ENCODE measurements around the gene GOLIM4. TPM values are rescaled to one million over a fixed set of nuclear protein-coding genes. Genes with fewer than 3 reads are reported as not detected.
A peak's percentile ranks its signal among the peaks of the same experiment; 100 is the strongest.

GOLIM4 gene
- total RNA-seq, 2 experiments from 2014 or later = 1.4 to 1.5 TPM

DNA sequence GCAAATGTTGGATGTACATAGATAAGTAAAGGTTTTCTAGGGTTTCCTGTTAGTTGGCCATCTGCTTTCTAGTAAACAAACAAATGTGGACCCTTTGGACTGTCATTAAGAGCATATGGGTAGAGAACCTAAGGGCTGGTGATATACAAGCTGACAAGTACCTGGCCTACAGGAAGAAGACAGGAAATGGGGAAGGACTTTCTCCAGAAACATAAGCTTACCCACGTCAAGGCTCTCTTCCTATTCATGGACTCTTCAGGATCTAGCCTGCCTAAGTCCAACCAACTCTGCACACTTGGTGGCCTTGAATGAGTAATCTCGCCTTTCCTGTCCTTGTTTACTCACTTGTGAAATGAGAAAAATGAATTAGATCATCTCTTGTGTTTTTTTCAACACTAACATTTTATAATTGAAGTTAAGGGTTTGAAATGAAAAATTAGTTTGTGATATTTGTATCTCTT lies 22.2 kb upstream of the GOLIM4 start:
- DNase-seq = no peak
- no peaks in the 10 kb centered on the region for H3K27me3 Mint-ChIP-seq
- intact Hi-C loops (cut with micrococcal nuclease) = no loop called here
- POLR2A ChIA-PET = no interaction called here
- no peaks in the 10 kb centered on the region for H3K36me3 Mint-ChIP-seq
- no peaks in the 10 kb centered on the region for H3K4me1 Mint-ChIP-seq (ENCODE audit: low read depth)
- no peaks in the 10 kb centered on the region for H3K9me3 Mint-ChIP-seq
- H3K4me3 Mint-ChIP-seq = no peak overlapping the region
- CTCF ChIA-PET = no interaction called here
- no peak overlapping the region for H3K27ac Mint-ChIP-seq

DNA sequence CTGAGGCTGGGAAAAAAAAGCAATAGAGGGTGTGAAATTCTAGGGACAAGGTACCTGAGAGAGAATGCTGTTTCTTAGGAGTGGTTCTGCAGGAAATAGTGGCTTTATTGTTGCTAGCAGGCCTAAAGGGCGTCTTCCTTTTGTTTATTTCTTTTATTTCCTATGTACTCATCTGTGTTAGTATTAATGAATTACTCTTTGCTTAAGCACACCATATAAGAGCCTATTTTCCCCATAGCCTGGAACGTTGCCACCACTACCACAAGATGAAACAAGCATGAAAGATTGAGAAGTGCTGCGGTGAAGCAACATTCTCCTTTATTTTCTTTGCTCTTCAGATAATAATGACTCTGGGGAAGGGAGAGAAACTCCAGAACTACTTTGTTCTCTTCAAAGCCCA lies 21.3 kb upstream of the GOLIM4 start:
- DNase-seq = no peak
- ChIA-PET POLR2A (no interaction called here), CTCF (no interaction called here)
- Mint-ChIP-seq H3K27me3 (no peaks in the 10 kb centered on the region), H3K9me3 (no peaks in the 10 kb centered on the region), H3K4me3 (no peak overlapping the region), H3K4me1 (ENCODE audit: low read depth) (no peaks in the 10 kb centered on the region), H3K36me3 (no peaks in the 10 kb centered on the region), H3K27ac (no peak overlapping the region)
- intact Hi-C loops (cut with micrococcal nuclease) = no loop called here

DNA sequence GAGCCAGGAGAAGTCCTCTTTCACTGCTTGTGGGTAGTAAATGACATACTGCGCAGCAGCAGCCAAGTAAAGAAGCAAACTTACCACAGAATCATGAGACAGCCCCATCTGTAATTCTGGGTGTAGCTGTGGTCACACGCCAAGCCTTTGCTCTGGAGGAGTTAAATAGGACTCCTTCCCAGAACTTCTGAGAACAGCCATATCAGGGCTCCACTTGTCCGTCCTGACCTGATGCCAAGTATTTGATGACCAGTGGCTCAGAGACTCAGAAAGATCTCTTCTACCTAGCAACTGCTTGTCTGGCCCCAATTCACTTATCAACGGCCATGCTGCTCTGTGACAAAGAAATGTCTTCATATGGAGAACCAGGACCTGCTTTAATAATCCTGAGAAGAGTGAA lies 20.6 kb upstream of the GOLIM4 start:
- Mint-ChIP-seq H3K27me3 (no peaks in the 10 kb centered on the region), H3K36me3 (no peaks in the 10 kb centered on the region), H3K27ac (no peak overlapping the region), H3K4me1 (ENCODE audit: low read depth) (no peaks in the 10 kb centered on the region), H3K9me3 (no peaks in the 10 kb centered on the region), H3K4me3 (no peak overlapping the region)
- intact Hi-C loops (cut with micrococcal nuclease) = no loop called here
- ChIA-PET CTCF (no interaction called here), POLR2A (no interaction called here)
- DNase-seq = no peak

DNA sequence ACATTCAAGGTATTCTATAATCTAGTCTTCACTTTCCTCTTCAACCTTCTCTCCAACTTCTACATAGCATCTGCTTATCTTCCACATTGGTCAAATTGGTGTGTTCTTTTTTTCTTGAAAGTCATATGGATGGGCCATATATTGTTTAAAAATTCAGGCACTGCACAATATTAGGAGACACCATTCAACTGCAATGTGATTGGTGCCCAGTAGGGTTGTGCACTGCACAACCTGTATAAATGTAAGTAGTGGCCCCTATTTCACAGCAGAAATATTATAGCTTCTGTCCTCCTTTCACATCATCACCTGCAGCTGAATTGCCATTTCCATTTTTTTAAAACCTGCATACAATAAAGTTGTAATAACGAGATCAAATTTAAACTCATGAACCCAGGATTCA lies 18.1 kb upstream of the GOLIM4 start:
- CTCF ChIA-PET = no interaction called here

DNA sequence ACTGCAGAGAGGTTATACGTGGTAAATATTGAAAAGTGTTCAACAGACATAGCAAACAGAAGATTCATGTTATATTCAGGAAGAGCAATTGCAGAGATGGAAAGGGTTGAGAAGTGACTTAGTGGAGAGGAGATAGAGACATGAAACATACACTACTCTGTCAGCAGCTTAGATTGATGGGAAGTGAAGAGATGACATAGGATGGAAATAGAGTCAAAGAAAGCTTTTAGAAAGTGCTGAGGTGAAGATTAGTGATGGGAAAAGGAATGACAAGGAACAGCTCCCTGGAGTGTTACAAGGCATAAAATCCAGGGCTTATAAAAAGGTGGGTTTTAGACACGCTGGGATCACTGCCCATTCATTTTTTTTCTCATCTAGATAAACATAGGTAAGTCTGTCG lies 17.2 kb upstream of the GOLIM4 start:
- POLR2A ChIA-PET = no interaction called here
- Mint-ChIP-seq H3K27me3 (no peaks in the 10 kb centered on the region), H3K4me1 (ENCODE audit: low read depth) (no peaks in the 10 kb centered on the region), H3K4me3 (no peak overlapping the region), H3K27ac (no peak overlapping the region), H3K36me3 (no peaks in the 10 kb centered on the region), H3K9me3 (no peaks in the 10 kb centered on the region)
- intact Hi-C loops (cut with micrococcal nuclease) = no loop called here
- CTCF ChIA-PET = no interaction called here
- DNase-seq = no peak

More for the DNA sequence above, 18.1 kb upstream of the GOLIM4 start:
- Mint-ChIP-seq H3K4me1 (ENCODE audit: low read depth) (no peaks in the 10 kb centered on the region), H3K27ac (no peak overlapping the region), H3K36me3 (no peaks in the 10 kb centered on the region), H3K27me3 (no peaks in the 10 kb centered on the region), H3K4me3 (no peak overlapping the region), H3K9me3 (no peaks in the 10 kb centered on the region)
- POLR2A ChIA-PET = no interaction called here
- intact Hi-C loops (cut with micrococcal nuclease) = no loop called here
- no peak for DNase-seq

DNA sequence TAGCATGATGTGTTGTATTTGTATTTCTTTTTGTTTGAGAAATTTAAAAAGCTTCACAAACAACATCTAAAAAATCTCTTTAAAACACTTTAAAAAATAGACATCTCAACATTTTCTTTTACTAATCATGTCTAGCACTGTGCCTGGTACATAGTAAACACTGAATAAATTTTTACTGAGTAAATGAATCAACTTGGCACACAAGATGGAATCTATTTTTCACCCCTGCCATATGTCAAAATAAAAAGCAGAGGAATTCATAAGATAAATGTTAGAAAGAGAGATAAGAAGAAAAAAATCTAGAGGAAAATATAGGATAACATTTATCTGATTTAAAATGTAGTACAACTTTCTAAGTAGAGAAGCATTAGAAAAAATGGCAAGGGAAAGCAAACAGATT lies 8.6 kb upstream of the GOLIM4 start:
- CTCF ChIA-PET = no interaction called here
- Mint-ChIP-seq H3K27ac (no peak overlapping the region), H3K36me3 (no peaks in the 10 kb centered on the region), H3K4me1 (ENCODE audit: low read depth) (no peaks in the 10 kb centered on the region), H3K4me3 (no peak overlapping the region), H3K9me3 (peaks cover 4% of the 10 kb centered on the region), H3K27me3 (peaks cover 2% of the 10 kb centered on the region)
- POLR2A ChIA-PET = no interaction called here
- no peak for DNase-seq
- intact Hi-C loops (cut with micrococcal nuclease) = no loop called here

DNA sequence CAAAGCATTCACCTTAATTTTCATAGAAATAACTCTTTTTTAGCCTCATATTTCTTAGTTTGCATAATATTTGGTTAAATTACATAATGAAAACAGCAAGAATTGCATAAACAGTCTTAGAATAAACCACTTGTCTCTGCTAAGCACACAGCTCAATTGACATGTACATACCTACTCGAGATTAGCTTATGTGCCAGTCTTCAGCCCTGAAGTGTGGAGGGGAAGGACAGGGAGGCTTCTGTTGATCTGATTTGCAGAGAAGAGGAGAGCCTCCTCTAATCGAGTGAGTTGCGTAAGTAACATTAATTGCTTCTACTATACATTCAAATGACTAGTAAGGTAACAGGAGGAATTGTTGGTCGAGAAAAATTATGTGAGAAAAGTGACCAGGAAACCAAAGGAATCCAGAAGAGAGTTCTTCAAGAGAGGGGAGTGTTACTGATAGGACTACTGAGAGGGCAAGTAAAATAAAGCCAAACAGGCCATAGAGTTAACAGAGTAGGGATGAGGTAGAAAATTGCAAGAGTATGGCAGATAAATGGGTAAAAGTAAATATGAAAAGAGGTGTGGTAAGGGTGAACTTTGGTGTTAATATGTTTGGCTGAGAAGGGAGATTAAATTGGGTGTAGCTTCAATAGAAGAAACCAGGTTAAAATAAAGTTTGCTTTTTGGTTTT lies 7.1 kb upstream of the GOLIM4 start:
- H3K4me1 Mint-ChIP-seq (ENCODE audit: low read depth) = no peaks in the 10 kb centered on the region
- intact Hi-C loops (cut with micrococcal nuclease) = no loop called here
- no peak for DNase-seq

DNA sequence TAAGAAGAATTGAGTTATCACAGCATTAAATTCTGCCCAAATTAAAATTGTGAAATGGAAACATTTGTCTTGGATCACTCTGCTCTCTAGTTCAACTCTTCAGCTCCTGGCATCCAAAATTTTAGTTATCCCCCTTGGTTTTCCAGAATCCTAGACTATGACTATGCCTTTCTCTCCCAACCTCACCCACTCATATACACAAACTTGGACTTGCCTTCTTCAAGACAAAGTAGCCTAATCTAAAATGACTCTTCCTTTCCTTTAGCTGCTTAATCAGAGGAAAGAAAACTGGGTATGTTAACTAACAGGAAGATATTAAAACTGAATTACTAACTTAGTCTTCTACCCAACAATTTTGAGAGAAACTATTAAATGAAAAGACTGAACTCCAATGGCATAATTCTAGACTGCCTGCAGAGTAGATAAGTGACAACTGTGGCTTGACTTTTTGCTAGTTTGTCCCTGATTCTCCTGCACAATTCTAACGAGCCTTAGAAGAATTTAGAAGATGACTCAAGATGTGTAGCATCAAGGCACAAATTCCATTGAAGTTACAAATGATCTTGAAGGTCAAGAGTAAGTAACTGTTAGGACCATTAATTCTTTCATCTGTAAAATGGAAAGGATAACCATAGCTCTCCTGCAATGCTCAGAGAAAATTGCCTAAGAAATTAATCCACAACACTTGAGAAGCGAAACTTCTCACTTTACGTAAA lies 5.2 kb upstream of the GOLIM4 start:
- peaks cover 16% of the 10 kb centered on the region for H3K27me3 Mint-ChIP-seq
- no peak overlapping the region for H3K4me3 Mint-ChIP-seq
- DNase-seq = no peak
- ChIA-PET CTCF (no interaction called here), POLR2A (no interaction called here)
- no peaks in the 10 kb centered on the region for H3K36me3 Mint-ChIP-seq
- intact Hi-C loops (cut with micrococcal nuclease) = no loop called here
- peaks cover 5% of the 10 kb centered on the region for H3K4me1 Mint-ChIP-seq (ENCODE audit: low read depth)
- no peak overlapping the region for H3K27ac Mint-ChIP-seq
- no peaks in the 10 kb centered on the region for H3K9me3 Mint-ChIP-seq

More for the DNA sequence above, 7.1 kb upstream of the GOLIM4 start:
- ChIA-PET CTCF (no interaction called here), POLR2A (no interaction called here)
- Mint-ChIP-seq H3K27me3 (peaks cover 6% of the 10 kb centered on the region), H3K36me3 (no peaks in the 10 kb centered on the region), H3K9me3 (peaks cover 4% of the 10 kb centered on the region), H3K4me3 (no peak overlapping the region), H3K27ac (no peak overlapping the region)

DNA sequence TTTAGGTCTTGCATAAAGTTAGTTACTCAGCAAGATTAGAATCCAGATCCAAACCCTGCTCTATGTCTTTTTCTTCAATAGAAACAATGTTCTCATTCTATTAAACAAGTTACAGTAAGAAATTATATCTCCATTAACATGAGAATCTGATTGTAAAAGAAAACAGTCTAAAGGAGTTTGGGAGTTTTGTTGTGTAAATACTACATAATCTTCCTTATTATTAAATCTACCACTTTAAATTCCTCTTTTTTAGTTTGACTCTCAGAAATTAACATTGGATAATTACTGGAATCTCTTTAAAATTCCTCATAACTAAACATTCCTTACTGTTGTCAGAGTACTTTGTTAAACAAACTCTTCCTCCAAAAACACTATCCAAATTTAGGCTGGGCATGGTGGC lies 1.7 kb upstream of the GOLIM4 start:
- peaks cover 10% of the 10 kb centered on the region for H3K4me1 Mint-ChIP-seq (ENCODE audit: low read depth)

DNA sequence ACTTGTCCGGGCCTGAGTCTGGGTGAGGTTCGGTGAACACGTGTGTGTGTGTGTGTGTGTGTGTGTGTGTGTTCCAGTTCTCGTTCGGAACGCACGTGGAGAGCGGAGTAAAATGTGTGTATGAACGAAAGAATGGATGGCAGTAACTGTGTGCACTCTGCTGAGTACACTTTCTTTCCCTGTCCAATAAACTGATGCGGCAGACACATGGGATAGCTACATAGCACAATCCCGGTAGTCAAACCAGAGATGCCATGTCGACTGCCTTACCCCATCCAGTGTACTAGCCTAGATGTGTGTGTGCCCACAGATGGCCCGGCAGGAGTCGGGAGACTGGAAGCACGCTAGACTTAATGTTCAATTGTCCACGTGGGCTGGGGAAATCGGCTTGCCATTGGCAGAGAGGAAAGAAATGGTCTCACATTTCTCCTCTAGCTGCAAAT lies 507 bp upstream of the GOLIM4 start:
- H3K27ac Mint-ChIP-seq = no peak overlapping the region

More for the DNA sequence above, 1.7 kb upstream of the GOLIM4 start:
- POLR2A ChIA-PET = no interaction called here
- Mint-ChIP-seq H3K9me3 (no peaks in the 10 kb centered on the region), H3K27ac (no peak overlapping the region), H3K36me3 (no peaks in the 10 kb centered on the region), H3K27me3 (peaks cover 34% of the 10 kb centered on the region), H3K4me3 (no peak overlapping the region)
- DNase-seq = no peak
- CTCF ChIA-PET = interaction anchor here (1.0 kb wide), 1 partner anchor 10 kb away, joined by 3 read pairs; no protein-coding TSS in a partner anchor
- intact Hi-C loops (cut with micrococcal nuclease) = loop anchor here (5.0 kb wide), 1 partner anchor 35 kb away; no protein-coding TSS in a partner anchor

DNA sequence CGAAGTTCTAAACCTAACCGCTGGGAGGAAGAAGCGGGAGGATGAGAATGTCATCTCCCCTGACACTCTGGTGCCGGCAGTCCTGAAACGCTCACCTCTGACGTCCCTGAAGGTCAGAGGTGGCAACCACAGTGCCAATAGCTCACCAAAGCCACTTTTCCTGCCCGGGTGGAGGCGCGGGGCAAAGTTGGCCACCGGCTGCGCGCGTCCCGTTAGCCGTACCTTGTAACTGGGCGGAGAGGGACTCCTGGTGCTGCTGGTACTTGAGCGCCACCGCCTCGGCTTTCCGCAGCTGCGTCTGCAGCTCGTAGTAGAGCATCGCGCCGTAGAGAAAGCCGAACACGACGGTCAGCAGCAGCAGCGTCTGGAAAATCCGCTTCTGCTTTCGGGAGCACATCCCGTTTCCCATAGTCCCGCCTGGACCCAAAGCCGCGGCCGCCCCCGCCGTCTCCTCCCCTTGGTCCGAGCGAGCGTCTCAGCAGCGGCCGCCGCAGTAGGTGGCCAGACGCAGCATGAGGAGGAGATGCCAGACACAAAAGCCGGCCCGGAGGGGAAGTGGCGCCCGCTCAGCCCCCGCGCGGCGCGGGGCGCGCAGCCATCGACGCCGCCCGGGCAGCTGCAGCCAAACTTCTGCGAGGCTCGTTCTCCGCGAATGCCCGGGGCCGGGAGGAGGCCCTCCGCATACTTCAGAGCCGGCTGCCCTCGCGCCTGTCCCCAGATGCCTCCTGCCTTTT lies 680 bp downstream of the GOLIM4 start:
- ChIA-PET POLR2A (no interaction called here), CTCF (no interaction called here)
- no peak overlapping the region for H3K27ac Mint-ChIP-seq
- peak; percentile 31 for DNase-seq
- H3K27me3 Mint-ChIP-seq = peaks cover 43% of the 10 kb centered on the region
- no peaks in the 10 kb centered on the region for H3K36me3 Mint-ChIP-seq
- peak overlapping the region; percentile 67 for H3K4me3 Mint-ChIP-seq
- H3K9me3 Mint-ChIP-seq = no peaks in the 10 kb centered on the region
- peaks cover 10% of the 10 kb centered on the region for H3K4me1 Mint-ChIP-seq (ENCODE audit: low read depth)
- intact Hi-C loops (cut with micrococcal nuclease) = loop anchor here (1.0 to 5.0 kb wide), 2 partner anchors 33 to 70 kb away; no protein-coding TSS in a partner anchor

More for the DNA sequence above, 507 bp upstream of the GOLIM4 start:
- ChIA-PET CTCF (no interaction called here), POLR2A (no interaction called here)
- DNase-seq = no peak
- peaks cover 10% of the 10 kb centered on the region for H3K4me1 Mint-ChIP-seq (ENCODE audit: low read depth)
- H3K36me3 Mint-ChIP-seq = no peaks in the 10 kb centered on the region
- peak overlapping the region; percentile 67 for H3K4me3 Mint-ChIP-seq
- H3K9me3 Mint-ChIP-seq = no peaks in the 10 kb centered on the region
- peaks cover 40% of the 10 kb centered on the region for H3K27me3 Mint-ChIP-seq
- intact Hi-C loops (cut with micrococcal nuclease) = loop anchor here (5.0 kb wide), 1 partner anchor 34 kb away; no protein-coding TSS in a partner anchor

DNA sequence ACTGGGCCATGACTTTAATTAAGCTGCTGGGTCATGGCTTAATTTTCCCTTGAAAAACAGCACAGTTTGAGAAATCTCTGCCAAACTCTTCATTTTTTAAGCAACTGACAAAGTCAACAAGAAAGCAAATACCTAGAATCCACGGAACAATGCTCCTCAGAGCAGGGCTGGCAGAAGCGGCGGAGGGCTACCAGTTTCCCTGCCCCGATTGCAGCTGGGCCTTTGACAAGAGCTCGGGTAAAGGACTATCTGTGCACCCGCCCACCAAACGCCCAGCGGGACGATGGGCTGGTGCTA lies 1.2 kb downstream of the GOLIM4 start:
- Mint-ChIP-seq H3K27me3 (peaks cover 43% of the 10 kb centered on the region), H3K4me1 (ENCODE audit: low read depth) (peaks cover 10% of the 10 kb centered on the region), H3K4me3 (peak overlapping the region; percentile 58), H3K36me3 (no peaks in the 10 kb centered on the region), H3K27ac (no peak overlapping the region), H3K9me3 (no peaks in the 10 kb centered on the region)
- ChIA-PET POLR2A (no interaction called here), CTCF (no interaction called here)
- no peak for DNase-seq
- intact Hi-C loops (cut with micrococcal nuclease) = no loop called here

Measured in activated CD4-positive, alpha-beta memory T cell treated with anti-CD3 and anti-CD28 coated beads for 36 hours (primary cell).